Kidney capillary endothelial cell (primary cell): ENCODE measurements around the gene RRBP1.

Source experiments
- DNase-seq: peaks from one replicate; pipeline ENCODE4 v3.0.0-alpha.2; 2018; ENCODE audit warnings: low spot score

RRBP1 gene

GRCh38 chr20:17622851-17623508 lies 59.1 kb downstream of the RRBP1 start:
- no peak for DNase-seq

- DNase-seq: no peak
Measured at GRCh38 chr20:17622086-17622850, 59.8 kb downstream of the RRBP1 start.

GRCh38 chr20:17621229-17621968 lies 60.6 kb downstream of the RRBP1 start:
- DNase-seq: no peak

GRCh38 chr20:17620371-17621228 lies 61.4 kb downstream of the RRBP1 start:
- no peak for DNase-seq

DNA sequence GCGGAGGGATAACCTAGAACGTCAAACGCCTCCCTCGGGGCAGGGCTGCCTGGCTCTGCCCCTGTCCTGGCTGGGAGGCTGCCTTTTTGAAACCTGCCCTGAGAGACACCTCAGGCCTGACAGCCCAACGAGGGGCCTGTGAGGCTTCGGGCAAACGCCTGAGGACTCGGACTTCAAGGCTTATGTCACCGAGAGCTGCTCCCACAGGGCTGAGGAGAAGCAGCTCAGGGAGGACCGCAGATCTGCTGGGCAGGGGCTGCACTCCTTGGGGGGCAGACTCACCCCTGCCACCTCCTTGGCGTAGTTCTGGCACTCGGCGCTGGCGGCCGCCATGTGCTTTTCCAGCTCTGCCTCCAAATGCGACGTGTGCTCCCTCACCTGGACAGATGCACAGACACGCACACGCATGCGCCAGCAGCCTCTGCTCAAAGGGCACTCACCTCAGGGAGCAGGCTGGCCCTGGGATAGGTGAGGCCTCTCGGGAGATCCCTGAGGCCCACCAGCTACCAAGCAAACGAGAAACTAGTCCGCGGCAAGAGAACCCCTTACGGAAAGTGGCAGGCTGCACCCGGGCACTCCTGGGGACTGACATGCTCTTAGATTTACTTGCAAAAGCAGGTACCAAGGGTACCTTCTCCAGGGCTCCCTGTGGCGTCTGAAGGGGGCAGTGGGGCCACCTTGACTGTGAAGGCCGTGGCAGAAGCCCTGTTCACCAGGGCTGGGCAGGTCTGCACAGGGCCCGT lies 62.5 kb downstream of the RRBP1 start:
- no peak for DNase-seq

- DNase-seq: no peak
Measured at GRCh38 chr20:17618673-17619013, 63.4 kb downstream of the RRBP1 start.

GRCh38 chr20:17617868-17618672 lies 64.0 kb downstream of the RRBP1 start:
- DNase-seq: no peak

DNA sequence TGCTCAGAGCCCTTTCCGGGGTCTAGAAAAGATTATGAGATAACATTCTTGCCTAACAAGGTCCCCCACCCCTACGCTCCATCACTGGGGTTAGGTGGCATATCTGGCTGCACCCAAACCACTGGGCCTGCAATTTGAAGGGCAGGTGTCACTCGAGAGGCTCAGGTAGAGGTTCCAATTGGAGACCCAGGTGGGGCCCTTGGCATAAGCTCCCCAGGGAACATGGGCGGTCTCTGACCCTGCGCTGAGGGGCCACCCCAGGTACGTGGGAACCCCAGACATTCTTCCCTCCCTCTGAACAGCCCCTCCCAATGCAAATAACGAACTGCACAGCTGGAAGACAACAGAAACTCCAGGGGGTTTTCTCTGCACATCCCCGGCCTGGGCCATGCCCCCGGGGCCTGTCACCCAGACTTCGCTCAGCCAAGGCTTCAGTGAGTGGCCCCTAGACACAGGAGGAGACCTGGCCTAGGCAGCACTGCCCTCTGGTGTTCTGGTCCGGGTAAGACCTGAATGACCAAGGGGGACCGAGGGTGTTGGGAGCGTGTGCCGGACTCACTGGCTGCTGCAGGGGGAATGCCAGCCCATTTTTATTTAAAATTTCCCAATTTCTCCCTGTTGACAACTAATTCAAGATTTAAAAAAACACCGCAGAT lies 64.7 kb downstream of the RRBP1 start:
- DNase-seq: no peak

DNA sequence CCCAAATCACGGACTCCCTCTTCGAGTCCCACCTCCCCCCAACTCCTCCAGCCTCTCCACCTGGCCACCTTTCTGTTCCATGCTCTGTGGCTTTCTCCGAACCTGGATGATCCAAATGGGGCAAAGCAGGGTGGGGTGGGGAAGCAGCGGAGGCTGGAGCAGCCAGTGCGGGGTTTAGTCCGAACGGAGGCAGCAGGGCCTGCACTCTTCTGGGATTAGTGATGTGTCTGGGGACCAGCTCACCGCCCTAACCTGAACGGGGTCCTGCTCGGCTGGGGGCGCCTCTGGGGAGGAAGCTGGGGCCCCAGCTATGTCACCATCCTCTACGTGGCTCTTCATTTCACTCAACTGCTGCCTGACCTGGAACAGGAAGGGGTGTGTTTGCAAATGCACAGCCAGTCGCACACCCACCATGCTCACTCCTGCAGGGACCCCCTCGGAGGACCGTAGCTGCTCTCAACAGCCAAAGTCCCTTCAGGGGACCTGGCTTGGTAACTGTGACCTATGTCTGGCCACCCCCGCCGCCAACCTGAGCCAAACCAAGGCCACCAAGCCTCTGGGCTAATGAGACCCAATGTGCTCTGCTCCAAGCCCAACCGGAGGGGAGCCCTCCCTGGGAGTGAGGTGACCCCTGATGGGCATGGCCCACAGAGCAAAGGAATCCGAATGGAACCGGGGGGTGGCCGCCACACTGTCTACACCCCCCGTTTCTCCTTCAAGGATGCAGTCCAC lies 65.4 kb downstream of the RRBP1 start:
- no peak for DNase-seq

- no peak for DNase-seq
Measured at GRCh38 chr20:17615645-17616479, 66.2 kb downstream of the RRBP1 start.

DNA sequence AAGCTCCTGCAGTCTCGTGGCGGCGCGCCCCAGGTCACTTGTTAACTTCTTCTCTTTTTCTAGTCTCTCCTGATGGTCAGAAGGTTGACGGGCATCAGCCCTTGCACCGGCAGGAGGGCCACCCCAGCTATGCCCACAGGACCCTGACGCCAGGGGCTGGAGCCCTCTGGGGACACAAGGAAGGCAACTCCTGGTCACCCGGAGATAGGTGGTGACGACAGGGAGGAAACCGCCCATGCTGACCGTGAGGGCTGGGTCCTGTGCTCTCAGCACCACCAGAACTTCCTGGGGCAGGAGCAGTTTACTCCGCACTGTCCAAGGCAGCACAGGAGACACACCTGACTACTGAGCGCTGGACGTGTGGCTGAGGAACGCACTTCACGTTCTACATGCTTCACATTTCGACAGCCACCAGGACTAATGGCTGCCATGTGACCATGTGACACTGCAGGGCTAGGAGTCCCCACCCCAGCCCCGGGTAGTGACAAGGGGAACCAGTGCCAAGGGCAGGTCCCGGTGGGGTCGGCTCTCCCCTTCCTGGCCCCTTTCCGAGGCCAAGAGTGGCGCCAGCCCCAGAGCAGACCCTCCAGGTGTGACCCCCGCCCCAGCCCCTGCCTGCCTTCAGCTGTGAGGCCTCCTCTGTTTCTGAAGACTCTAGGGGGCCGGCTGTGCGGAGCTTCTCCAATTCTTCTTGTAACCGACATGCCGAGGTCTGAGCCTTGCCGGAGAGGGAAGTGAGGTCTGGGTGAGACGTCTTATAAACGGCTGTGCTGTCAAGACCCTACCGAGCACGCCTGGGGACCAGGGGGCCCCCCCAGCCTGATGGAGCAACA lies 67.0 kb downstream of the RRBP1 start:
- DNase-seq: no peak

DNA sequence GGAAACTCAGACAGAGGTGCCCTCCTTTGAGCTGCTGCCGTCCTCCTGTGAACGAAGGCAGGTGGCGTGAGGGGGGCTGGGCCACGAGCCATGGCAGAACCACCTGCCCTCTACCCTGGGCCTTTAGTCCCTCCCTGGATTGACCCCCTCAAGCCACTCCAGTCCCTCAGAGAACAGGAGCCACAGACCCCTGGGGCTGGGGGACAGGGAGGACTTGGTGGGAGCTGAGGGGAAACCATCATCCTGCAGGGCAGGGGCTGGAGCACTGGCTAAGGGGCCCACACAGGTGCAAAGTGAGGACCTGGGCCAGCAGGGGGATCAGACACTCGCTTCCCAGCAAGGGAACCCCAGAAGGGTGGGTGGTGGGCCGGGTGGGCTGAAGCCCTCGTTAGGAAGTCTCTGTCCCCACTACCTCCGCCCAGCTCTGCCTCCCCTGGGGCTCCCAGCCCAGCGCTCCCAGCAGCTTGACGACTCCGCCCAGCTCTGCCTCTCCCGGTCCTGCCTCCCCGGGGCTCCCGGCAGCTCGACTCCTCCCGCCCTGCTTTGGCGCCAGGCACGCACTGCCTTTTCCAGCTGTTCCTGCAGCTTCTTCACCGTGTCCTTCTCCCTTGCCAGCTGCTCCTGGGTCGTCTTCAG lies 67.7 kb downstream of the RRBP1 start:
- DNase-seq: no peak

DNA sequence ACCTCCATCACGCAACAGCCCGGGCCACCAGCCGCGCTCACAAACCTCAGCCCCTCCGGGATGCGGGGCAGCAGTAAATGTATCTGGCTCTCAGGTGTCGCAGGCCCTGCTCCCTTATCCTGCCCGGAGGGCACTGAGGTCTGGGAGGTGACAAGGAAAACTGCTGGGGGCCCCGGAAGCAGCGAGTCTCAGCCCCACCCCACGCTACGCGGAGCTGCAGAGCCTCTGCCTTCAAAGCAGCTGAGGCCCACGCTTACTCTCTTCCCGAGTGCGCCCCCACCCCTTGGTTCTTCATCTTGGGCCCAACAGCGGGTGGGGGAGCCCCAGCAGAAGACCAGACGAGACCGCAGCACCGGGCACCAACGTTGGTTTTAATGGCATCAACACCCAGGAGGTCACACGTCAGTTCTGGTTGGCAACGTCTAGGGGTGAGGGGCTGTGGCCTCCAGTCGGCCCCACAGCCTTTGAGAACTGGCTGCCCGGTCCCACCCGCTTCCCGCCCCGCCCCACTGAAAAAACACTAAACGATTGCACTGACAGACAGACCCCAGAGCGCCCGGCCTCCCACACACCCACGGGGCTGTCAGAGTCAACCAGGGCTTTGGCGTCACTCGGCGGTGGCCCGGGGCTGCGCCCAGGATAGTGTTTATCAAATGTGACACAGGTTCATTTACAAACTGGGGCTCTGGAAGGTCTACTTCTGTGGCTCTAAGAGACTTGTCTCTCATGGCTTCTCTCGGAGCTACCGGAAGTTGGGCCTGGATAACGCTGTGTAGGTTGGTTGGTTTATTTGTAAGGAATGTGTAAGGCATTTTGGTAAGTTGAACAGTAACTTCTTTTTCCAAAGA lies 68.5 kb downstream of the RRBP1 start:
- no peak for DNase-seq

DNA sequence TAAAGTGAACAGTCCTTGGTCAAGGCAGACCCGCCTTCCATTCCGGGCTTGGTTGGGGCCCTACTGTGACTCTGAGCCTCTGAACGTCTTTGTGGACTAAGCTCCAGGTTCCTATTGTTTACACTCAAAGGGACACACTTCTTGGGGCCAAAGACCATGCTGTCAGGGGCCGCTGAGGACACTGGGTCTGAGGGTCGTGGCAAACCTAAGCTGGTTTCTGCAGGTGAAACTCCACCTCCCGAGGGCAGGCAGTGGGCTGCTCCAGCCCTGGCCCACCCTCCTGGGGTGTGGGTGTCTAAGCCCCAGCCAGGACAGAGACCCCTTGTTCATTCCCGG lies 69.1 kb downstream of the RRBP1 start:
- no peak for DNase-seq

DNA sequence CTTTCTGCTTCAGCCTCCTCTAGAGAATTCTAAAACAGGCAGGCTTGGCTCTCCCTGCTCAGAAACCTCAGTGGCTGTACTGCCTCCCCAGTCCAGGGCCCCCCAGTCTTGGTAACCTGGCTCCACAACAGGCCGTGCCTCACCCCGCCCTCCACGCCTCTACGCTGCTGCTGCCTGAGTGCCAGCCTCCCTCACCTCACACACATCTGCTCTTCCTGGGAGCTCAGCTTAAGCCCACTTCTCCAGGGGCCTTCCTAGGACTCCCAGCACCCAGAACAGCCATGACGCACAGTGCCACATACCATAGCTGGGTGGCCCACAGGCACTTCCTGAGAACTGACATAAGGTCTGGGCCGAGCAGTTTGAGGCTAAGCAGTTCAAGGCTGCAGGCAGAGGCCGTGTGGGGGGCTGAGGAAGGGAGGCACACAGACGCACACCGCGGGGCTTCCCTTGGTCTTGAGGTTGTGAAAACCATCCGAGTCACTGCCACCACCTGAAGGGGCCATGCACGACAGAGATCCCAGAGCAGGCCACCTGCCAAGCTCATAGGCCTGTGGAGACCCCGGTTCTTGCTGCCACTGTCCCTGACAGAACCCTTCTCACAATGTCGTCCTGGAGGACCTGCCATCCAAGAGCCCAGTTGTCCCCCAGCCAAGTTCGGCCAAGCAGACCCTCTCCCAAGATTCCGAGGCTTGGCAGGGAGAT lies 69.6 kb downstream of the RRBP1 start:
- no peak for DNase-seq
